DOHH2 (cell line): ENCODE measurements around the gene AGK.

Experiments
- CTCF ChIP-seq: fragments of 200-600 bp; sonication (generic); IDR thresholded peaks from one replicate; pipeline ENCODE4 v1.5.1; 2014; ENCODE audit warnings: antibody characterized with exemption, mild to moderate bottlenecking, low read depth, low read length; ENCODE audit not compliant: poor library complexity, severe bottlenecking
- EZH2phosphoT487 ChIP-seq: fragments of 200-600 bp; sonication (generic); IDR thresholded peaks from 2 replicates; pipeline ENCODE4 v1.6.1; 2017; ENCODE audit warnings: borderline replicate concordance, mild to moderate bottlenecking, antibody characterized with exemption, low read length, moderate library complexity, mixed read lengths

GRCh38 chr7:141600168-141601006, 49.2 kb downstream of the AGK start:
- no peak for TF ChIP-seq CTCF
- TF ChIP-seq EZH2phosphoT487: no peak
